HUES6 (cell line): ENCODE measurements around the gene P2RY14.

ENCODE experiments used
- H3K27ac ChIP-seq: 2 replicates; pipeline ENCODE4 v1.7.0; 2013; ENCODE audit warnings: low read depth, mild to moderate bottlenecking, low read length, inconsistent platforms
- H3K27me3 ChIP-seq: 2 replicates; pipeline ENCODE4 v1.6.1; 2013; ENCODE audit warnings: low read length; ENCODE audit not compliant: control insufficient read depth, insufficient read depth
- H3K36me3 ChIP-seq: 2 replicates; pipeline ENCODE4 v1.6.1; 2013; ENCODE audit warnings: low read length; ENCODE audit not compliant: control insufficient read depth, insufficient read depth
- H3K4me1 ChIP-seq: 2 replicates; pipeline ENCODE4 v1.6.1; 2013; ENCODE audit warnings: low read length; ENCODE audit not compliant: control insufficient read depth, insufficient read depth
- H3K4me3 ChIP-seq: 2 replicates; pipeline ENCODE4 v1.5.1; 2013; ENCODE audit warnings: low read depth, low read length
- H3K9ac ChIP-seq: one replicate; pipeline ENCODE4 v1.6.1; 2013; ENCODE audit warnings: mild to moderate bottlenecking, low read length
- H3K9me3 ChIP-seq: 2 replicates; pipeline ENCODE4 v1.6.1; 2013; ENCODE audit warnings: low read depth, low read length; ENCODE audit not compliant: control insufficient read depth, insufficient read depth

P2RY14 gene

DNA sequence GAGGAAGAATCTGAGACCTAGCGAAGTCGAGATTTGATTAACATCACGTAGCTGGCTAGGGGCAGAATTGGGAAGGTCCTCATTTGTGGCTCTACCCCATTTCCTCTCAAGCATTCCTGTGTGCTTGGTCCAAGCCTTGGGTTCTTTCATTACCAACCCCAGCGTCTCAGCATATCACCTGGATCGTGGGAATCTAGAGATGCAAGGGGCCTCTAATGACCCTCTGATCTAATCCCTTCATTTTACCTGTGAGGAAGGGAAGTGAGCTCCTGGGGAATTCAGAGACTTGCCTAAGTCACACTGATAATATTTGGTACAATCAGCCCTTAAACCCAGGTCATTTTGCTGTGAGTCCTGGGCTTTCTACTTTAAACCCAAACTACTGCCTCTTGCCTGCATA lies 36.3 kb upstream of the P2RY14 start:
- Histone ChIP-seq H3K27ac (no peak overlapping the region), H3K4me3 (no peak overlapping the region), H3K9me3 (no peaks in the 10 kb centered on the region), H3K36me3 (no peaks in the 10 kb centered on the region), H3K4me1 (peaks cover 38% of the 10 kb centered on the region), H3K27me3 (no peaks in the 10 kb centered on the region), H3K9ac (no peak overlapping the region)

DNA sequence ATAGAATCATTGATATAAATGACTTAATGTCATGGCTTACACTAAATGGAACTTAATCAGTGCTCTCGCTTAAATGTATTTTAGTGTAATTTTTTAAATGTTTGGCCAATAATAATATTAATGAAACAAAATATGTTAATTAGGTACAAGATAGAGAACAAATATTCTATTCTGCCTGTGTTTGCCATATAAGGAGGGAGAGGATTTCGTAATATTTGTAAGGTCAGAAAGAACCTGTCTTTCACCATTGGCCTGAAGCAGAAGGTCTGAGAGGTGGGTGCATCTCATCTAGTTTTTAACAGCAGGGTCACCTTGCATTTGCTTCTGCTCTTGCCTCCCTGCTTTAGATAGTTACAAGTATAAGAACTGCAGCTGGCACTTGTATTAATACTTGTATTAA lies 35.8 kb upstream of the P2RY14 start:
- H3K27ac ChIP-seq: no peak overlapping the region

DNA sequence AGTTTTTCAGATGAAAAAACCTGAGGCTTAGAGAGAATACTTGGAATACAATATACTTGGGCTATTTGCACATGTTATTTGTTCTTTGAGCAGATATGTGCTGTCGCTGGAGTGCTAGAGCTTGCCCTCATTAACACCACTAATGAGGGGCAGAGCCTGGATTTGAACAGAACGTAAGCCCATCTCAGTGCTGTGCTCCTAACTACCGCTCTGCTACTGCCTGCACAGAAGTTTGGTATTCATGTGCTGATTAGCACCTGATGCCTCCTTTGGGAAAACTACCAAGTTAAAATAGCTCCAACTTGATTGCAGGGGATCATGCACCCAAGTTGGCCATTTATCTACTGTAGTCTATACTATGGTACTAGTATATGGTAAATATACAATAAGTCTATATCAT lies 34.6 kb upstream of the P2RY14 start:
- Histone ChIP-seq H3K27me3 (no peaks in the 10 kb centered on the region), H3K9ac (no peak overlapping the region), H3K4me1 (peaks cover 31% of the 10 kb centered on the region), H3K36me3 (no peaks in the 10 kb centered on the region), H3K27ac (no peak overlapping the region), H3K4me3 (no peak overlapping the region), H3K9me3 (no peaks in the 10 kb centered on the region)

More for the DNA sequence above, 35.8 kb upstream of the P2RY14 start:
- H3K27me3 ChIP-seq: no peaks in the 10 kb centered on the region
- H3K4me1 ChIP-seq: peaks cover 38% of the 10 kb centered on the region
- no peaks in the 10 kb centered on the region for H3K36me3 ChIP-seq
- no peaks in the 10 kb centered on the region for H3K9me3 ChIP-seq
- no peak overlapping the region for H3K4me3 ChIP-seq
- no peak overlapping the region for H3K9ac ChIP-seq

DNA sequence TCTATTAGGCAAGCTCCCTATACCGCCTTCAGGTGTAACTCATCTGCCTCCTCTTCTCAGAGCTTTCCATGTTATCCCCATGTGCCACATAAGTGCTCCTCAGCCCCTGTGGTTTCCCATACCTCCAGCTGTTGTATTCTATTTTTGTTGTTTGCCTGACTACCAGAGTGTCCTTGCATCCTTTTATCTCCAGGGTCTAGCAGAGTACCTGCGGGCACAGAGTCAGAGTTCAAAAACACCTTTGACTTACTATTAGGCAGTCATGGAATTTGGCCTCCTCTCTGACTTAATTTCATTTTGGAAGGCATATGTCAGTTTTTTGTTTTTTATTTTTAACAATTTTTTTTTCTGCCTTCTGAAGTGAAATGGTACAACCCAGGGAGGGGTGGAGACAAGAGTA lies 31.2 kb upstream of the P2RY14 start:
- Histone ChIP-seq H3K36me3 (no peaks in the 10 kb centered on the region), H3K4me1 (peaks cover 42% of the 10 kb centered on the region), H3K27me3 (no peaks in the 10 kb centered on the region), H3K9ac (no peak overlapping the region), H3K27ac (no peak overlapping the region), H3K4me3 (no peak overlapping the region), H3K9me3 (no peaks in the 10 kb centered on the region)

DNA sequence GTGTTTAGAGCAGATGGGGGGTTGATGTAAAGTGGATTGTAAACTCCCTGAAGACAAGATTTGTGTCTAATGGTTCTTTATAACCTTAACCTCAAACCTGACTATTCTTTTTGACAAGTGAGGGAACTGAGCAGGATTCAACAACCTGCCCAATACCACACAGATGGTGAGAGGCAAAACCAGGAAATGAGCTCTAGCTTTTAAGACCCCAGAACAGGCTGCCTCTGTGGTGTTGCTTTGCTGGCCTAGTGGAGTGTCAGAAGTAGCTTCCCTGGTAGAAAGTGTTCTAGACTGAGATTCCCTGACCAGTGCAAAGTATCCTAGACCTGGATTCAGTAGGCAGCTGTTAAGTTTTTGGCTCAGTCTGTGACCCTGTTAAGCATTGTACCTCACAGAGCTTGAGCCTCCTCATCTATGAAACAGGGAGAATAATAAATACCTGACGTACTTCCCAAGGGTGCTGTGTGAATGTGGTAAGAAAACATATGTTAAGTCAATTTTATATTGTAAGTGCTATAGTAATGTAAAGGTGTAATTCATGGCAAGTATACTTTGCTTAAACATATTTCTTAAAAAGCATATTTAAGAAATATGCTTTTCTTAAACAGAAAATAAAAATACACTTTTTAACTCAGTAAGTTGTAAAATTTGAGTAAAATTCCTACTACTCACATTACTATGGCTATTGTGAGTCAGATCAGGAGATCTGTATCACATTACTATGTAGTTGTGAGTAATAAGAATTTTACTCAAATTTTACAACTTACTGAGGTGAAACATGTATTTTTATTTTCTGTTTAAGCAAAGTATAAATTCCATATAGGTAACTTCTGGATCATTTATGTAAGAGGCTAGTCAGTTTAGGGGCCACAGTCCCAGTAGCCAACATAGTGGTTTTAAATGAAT lies 29.5 kb upstream of the P2RY14 start:
- H3K36me3 ChIP-seq: no peaks in the 10 kb centered on the region
- no peak overlapping the region for H3K27ac ChIP-seq
- H3K9me3 ChIP-seq: no peaks in the 10 kb centered on the region
- no peak overlapping the region for H3K4me3 ChIP-seq
- H3K27me3 ChIP-seq: no peaks in the 10 kb centered on the region
- H3K4me1 ChIP-seq: peaks cover 41% of the 10 kb centered on the region
- no peak overlapping the region for H3K9ac ChIP-seq

DNA sequence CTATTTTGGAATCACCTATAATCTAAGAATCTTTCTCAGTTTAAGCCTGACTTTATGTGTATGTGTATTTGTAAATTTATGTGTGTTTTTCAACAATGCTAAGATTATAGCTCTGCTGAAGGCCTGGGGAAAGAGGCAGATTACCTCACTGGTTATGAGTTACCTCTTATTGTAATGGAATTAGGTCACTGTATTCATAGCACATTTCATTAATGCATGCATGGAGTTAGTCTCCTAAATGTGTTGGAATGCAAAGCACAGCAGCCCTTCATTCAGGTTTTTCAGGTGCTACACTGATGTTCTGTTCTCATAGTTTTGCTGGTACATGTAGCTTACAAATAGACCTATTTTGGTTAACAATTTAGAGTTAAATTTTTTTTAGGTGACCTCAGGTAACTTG lies 28.8 kb upstream of the P2RY14 start:
- H3K4me1 ChIP-seq: peaks cover 35% of the 10 kb centered on the region
- no peak overlapping the region for H3K27ac ChIP-seq
- H3K9ac ChIP-seq: no peak overlapping the region

DNA sequence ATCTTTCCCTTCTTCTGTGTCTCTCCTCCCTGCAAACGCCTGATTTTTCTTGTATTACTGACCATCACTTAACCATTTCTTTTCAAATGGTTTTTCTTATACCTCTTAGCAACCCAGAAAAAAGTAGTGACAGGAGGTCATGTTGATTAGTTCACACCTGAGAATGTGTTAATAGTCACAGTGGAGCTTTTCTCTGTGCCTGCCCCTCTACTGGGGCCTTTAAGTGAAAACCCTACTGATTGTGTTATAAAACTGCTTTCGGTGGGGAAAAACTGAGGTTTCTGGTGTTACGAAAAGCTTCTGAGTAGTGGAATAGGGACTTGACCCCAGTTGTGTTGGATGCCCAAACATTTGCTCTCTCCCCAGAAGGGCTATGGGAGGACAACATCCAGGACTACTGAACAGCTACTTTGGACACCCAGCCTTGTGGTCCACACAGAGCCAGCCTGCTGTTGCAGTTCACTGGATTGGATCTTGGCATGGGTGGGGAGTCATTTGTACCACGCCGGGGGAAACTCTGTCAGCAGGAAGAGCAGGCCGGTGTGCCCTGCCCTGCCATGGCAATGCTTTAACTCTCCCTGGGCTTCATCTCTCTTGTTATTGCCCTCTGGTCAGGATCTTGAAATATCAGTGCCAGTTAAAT lies 27.9 kb upstream of the P2RY14 start:
- no peak overlapping the region for H3K4me3 ChIP-seq
- no peak overlapping the region for H3K9ac ChIP-seq
- peaks cover 35% of the 10 kb centered on the region for H3K4me1 ChIP-seq
- H3K36me3 ChIP-seq: no peaks in the 10 kb centered on the region
- H3K27ac ChIP-seq: no peak overlapping the region
- H3K9me3 ChIP-seq: no peaks in the 10 kb centered on the region
- no peaks in the 10 kb centered on the region for H3K27me3 ChIP-seq

More for the DNA sequence above, 28.8 kb upstream of the P2RY14 start:
- Histone ChIP-seq H3K4me3 (no peak overlapping the region), H3K9me3 (no peaks in the 10 kb centered on the region), H3K27me3 (no peaks in the 10 kb centered on the region), H3K36me3 (no peaks in the 10 kb centered on the region)

DNA sequence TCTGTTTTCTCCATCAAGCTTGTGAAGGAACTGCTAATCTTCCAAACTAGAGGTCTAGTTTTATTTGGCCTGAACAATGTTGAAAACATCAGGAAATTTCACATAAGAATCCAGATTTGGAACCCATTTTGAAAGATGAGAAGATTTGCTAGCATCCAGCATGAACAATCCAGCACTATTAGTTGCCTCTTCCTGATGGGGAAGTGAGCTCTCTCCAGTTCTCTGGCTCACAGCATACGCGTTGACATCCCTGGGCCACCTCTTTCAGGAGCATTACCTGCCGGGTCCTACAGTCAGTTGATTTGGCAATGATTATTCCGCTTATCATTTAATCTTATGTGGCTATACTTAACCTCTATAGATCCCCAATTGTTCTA lies 27.4 kb upstream of the P2RY14 start:
- no peaks in the 10 kb centered on the region for H3K9me3 ChIP-seq
- H3K9ac ChIP-seq: no peak overlapping the region
- no peaks in the 10 kb centered on the region for H3K36me3 ChIP-seq
- no peaks in the 10 kb centered on the region for H3K27me3 ChIP-seq
- H3K27ac ChIP-seq: no peak overlapping the region
- H3K4me3 ChIP-seq: no peak overlapping the region; the same call in 1 of the 2 replicates
- H3K4me1 ChIP-seq: peaks cover 35% of the 10 kb centered on the region

DNA sequence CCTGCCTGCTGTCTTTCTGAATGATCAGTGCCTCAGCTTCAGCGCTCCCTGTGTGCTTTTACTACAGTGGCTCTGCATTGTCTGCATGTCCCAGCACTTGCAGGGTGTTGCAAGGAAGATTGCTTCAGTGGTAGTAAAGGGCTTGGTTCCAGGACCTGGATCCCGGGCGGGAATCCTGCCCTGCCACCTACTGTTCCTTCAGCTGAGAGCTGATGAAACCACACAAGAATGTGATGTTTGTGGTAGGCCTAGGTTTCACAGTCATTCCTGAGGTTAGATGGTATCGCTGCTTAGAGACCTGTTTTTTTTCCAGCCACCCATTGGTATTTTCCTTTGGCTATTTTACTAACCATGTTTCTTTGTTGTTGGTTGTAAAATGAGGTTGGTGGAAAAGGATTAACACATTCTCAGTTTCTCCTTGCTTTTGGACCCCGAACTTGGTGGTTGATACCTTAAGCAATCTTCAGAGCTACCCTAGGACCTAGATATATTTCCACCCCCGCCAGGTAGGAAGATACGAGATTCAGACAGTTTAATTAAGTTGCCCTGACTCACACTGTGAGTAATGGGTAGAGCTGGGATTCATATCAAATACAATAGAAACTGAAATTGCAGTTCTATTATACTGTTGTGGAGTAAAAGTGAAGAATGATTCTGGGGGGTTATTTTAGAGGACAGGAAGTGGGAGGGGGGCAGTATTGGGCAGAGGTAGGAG lies 26.9 kb upstream of the P2RY14 start:
- Histone ChIP-seq H3K27me3 (no peaks in the 10 kb centered on the region), H3K27ac (no peak overlapping the region), H3K9ac (no peak overlapping the region), H3K36me3 (no peaks in the 10 kb centered on the region), H3K9me3 (no peaks in the 10 kb centered on the region), H3K4me1 (peaks cover 35% of the 10 kb centered on the region), H3K4me3 (no peak overlapping the region; the same call in 1 of the 2 replicates)

DNA sequence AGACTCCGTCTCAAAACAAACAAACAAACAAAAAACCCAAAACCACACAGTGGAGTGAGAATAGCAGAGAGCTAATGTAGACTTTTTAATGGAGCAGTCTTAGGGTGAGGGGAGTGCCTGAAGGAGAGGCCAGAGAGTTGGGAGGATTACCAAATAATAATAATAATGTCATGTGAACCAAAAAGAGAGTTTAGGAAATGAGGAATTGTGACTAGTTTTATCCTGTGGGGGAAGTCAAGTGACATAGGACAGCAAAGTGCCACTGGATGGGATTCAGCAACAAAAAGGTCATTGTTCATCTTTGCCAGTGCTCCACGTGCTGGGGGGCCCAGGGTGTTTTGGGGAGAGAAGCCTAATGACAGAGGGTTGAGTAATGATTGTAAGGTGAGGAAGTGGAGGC lies 25.4 kb upstream of the P2RY14 start:
- H3K4me1 ChIP-seq: peaks cover 35% of the 10 kb centered on the region
- H3K9me3 ChIP-seq: no peaks in the 10 kb centered on the region
- H3K9ac ChIP-seq: no peak overlapping the region

DNA sequence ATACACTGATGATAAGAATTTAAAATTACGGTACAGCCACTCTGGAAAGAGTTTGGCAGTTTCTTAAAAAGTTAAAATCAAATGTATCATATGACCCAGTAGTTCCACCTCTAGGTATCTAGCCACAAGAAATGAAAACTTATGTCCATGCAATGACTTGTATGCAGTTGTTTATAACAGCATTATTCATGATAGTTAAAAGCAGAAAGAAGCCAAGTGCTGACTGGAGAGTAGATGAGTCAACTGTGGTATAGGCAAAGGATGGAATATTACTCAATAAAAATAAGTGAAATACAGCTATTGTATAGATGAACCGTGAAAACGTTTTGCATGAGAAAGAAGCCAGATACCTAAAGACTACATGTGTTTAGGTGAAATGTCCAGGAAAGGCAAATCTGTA lies 23.4 kb upstream of the P2RY14 start:
- peaks cover 24% of the 10 kb centered on the region for H3K4me1 ChIP-seq
- H3K27ac ChIP-seq: no peak overlapping the region
- no peak overlapping the region for H3K4me3 ChIP-seq
- H3K9ac ChIP-seq: no peak overlapping the region
- no peaks in the 10 kb centered on the region for H3K27me3 ChIP-seq
- H3K9me3 ChIP-seq: no peaks in the 10 kb centered on the region
- H3K36me3 ChIP-seq: no peaks in the 10 kb centered on the region

More for the DNA sequence above, 25.4 kb upstream of the P2RY14 start:
- H3K27ac ChIP-seq: no peak overlapping the region
- H3K27me3 ChIP-seq: no peaks in the 10 kb centered on the region
- no peak overlapping the region for H3K4me3 ChIP-seq
- H3K36me3 ChIP-seq: no peaks in the 10 kb centered on the region
